ENCODE measurements around the gene RHEB. TPM values are rescaled to one million over a fixed set of nuclear protein-coding genes. Genes with fewer than 3 reads are reported as not detected.
A peak's percentile ranks its signal among the peaks of the same experiment; 100 is the strongest.

The RHEB gene
- total RNA-seq, 1 donor from 2014 or later = 81.0 TPM

GRCh38 chr7:151428378-151429236 lies 91.1 kb downstream of the RHEB start:
- Mint-ChIP-seq H3K27me3 (no peaks in the 10 kb centered on the region), H3K36me3 (no peaks in the 10 kb centered on the region), H3K4me3 (peak overlapping the region; percentile 78), H3K4me1 (ENCODE audit: unreplicated experiment) (peaks cover 45% of the 10 kb centered on the region), H3K9me3 (no peaks in the 10 kb centered on the region), H3K27ac (peak overlapping the region; percentile 91)
- TF ChIP-seq CTCF (conservative IDR thresholded peaks at IDR 0.05) = no peak
- DNase-seq (ENCODE audit: extremely low spot score, unreplicated experiment) = no peak

- no peaks in the 10 kb centered on the region for H3K27me3 Mint-ChIP-seq
- peak overlapping the region; percentile 78 for H3K4me3 Mint-ChIP-seq
- no peak for TF ChIP-seq CTCF (conservative IDR thresholded peaks at IDR 0.05)
- no peak for DNase-seq (ENCODE audit: extremely low spot score, unreplicated experiment)
- H3K27ac Mint-ChIP-seq = peak overlapping the region; percentile 91
- no peaks in the 10 kb centered on the region for H3K9me3 Mint-ChIP-seq
- peaks cover 45% of the 10 kb centered on the region for H3K4me1 Mint-ChIP-seq (ENCODE audit: unreplicated experiment)
- no peaks in the 10 kb centered on the region for H3K36me3 Mint-ChIP-seq
Measured at GRCh38 chr7:151427705-151428377, 91.9 kb downstream of the RHEB start.

- H3K27ac Mint-ChIP-seq = no peak overlapping the region
- H3K27me3 Mint-ChIP-seq = no peaks in the 10 kb centered on the region
Measured at GRCh38 chr7:151426904-151427704, 92.6 kb downstream of the RHEB start.

GRCh38 chr7:151426441-151426903 lies 93.2 kb downstream of the RHEB start:
- H3K27me3 Mint-ChIP-seq = no peaks in the 10 kb centered on the region
- peaks cover 9% of the 10 kb centered on the region for H3K9me3 Mint-ChIP-seq
- no peak overlapping the region for H3K4me3 Mint-ChIP-seq
- no peaks in the 10 kb centered on the region for H3K36me3 Mint-ChIP-seq
- no peak for TF ChIP-seq CTCF (conservative IDR thresholded peaks at IDR 0.05)
- no peak for DNase-seq (ENCODE audit: extremely low spot score, unreplicated experiment)
- no peak overlapping the region for H3K27ac Mint-ChIP-seq
- peaks cover 45% of the 10 kb centered on the region for H3K4me1 Mint-ChIP-seq (ENCODE audit: unreplicated experiment)

More at GRCh38 chr7:151426904-151427704, 92.6 kb downstream of the RHEB start:
- Mint-ChIP-seq H3K9me3 (peaks cover 5% of the 10 kb centered on the region), H3K4me1 (ENCODE audit: unreplicated experiment) (peaks cover 45% of the 10 kb centered on the region), H3K36me3 (no peaks in the 10 kb centered on the region), H3K4me3 (no peak overlapping the region)
- no peak for DNase-seq (ENCODE audit: extremely low spot score, unreplicated experiment)
- TF ChIP-seq CTCF (conservative IDR thresholded peaks at IDR 0.05) = no peak

GRCh38 chr7:151425670-151426440 lies 93.8 kb downstream of the RHEB start:
- DNase-seq (ENCODE audit: extremely low spot score, unreplicated experiment) = no peak
- H3K36me3 Mint-ChIP-seq = no peaks in the 10 kb centered on the region
- no peaks in the 10 kb centered on the region for H3K27me3 Mint-ChIP-seq
- peaks cover 45% of the 10 kb centered on the region for H3K4me1 Mint-ChIP-seq (ENCODE audit: unreplicated experiment)
- no peak for TF ChIP-seq CTCF (conservative IDR thresholded peaks at IDR 0.05)
- H3K4me3 Mint-ChIP-seq = no peak overlapping the region
- H3K27ac Mint-ChIP-seq = no peak overlapping the region
- H3K9me3 Mint-ChIP-seq = peaks cover 9% of the 10 kb centered on the region
